ENCODE data around the gene SCAMP2.

SCAMP2 gene

GRCh38 chr15:74858369-74858740 lies 14.8 kb downstream of the SCAMP2 start (continued):
- TF ChIP-seq PATZ1 (CRISPR knock-in tag; IDR thresholded peaks at IDR 0.05; ENCODE audit: borderline replicate concordance) (no peak), CSDC2 (CRISPR knock-in tag; IDR thresholded peaks at IDR 0.05) (no peak), OSR1 (CRISPR knock-in tag; IDR thresholded peaks at IDR 0.05) (no peak), SNAI2 (CRISPR knock-in tag; IDR thresholded peaks at IDR 0.05) (no peak), ZFP3 (CRISPR knock-in tag; IDR thresholded peaks at IDR 0.05) (no peak), ZFP30 (CRISPR knock-in tag; IDR thresholded peaks at IDR 0.05) (no peak), ZC3H10 (CRISPR knock-in tag; IDR thresholded peaks at IDR 0.05) (no peak), ARNTL (CRISPR knock-in tag; IDR thresholded peaks at IDR 0.05; ENCODE audit: borderline replicate concordance, low read depth) (no peak), ZNF565 (CRISPR knock-in tag; conservative IDR thresholded peaks at IDR 0.05; ENCODE audit: low read depth) (no peak), ZNF70 (CRISPR knock-in tag; IDR thresholded peaks at IDR 0.05) (no peak)

- no peak for TF ChIP-seq ZC3H10 (CRISPR knock-in tag; IDR thresholded peaks at IDR 0.05)
- TF ChIP-seq ZFP3 (CRISPR knock-in tag; IDR thresholded peaks at IDR 0.05), result no peak
- no peak for TF ChIP-seq ZFP30 (CRISPR knock-in tag; IDR thresholded peaks at IDR 0.05)
- TF ChIP-seq POU6F1 (CRISPR knock-in tag; IDR thresholded peaks at IDR 0.05; ENCODE audit: borderline replicate concordance, low read depth), result no peak
- TF ChIP-seq BACH2 (CRISPR knock-in tag; IDR thresholded peaks at IDR 0.05; ENCODE audit: borderline replicate concordance), result no peak
- no peak for TF ChIP-seq ISL1 (CRISPR knock-in tag; IDR thresholded peaks at IDR 0.05)
- ATAC-seq, result no peak
Observed at GRCh38 chr15:74857671-74858368, 15.3 kb downstream of the SCAMP2 start.

GRCh38 chr15:74857082-74857655 lies 16.0 kb downstream of the SCAMP2 start:
- no peak for ATAC-seq
- TF ChIP-seq TOX (CRISPR knock-in tag; IDR thresholded peaks at IDR 0.05; ENCODE audit: borderline replicate concordance), result no peak
- TF ChIP-seq ESRRG (CRISPR knock-in tag; IDR thresholded peaks at IDR 0.05), result no peak
- no peak for TF ChIP-seq ISL1 (CRISPR knock-in tag; IDR thresholded peaks at IDR 0.05)
- no peak for TF ChIP-seq GLIS3 (CRISPR knock-in tag; IDR thresholded peaks at IDR 0.05)
- no peak for TF ChIP-seq ZFP30 (CRISPR knock-in tag; IDR thresholded peaks at IDR 0.05)
- TF ChIP-seq ZNF8 (CRISPR knock-in tag; IDR thresholded peaks at IDR 0.05), result no peak
- TF ChIP-seq PPARA (CRISPR knock-in tag; IDR thresholded peaks at IDR 0.05; ENCODE audit: borderline replicate concordance), result no peak
- no peak for TF ChIP-seq ZNF70 (CRISPR knock-in tag; IDR thresholded peaks at IDR 0.05)
- TF ChIP-seq ARNTL (CRISPR knock-in tag; IDR thresholded peaks at IDR 0.05; ENCODE audit: borderline replicate concordance, low read depth), result no peak
- no peak for TF ChIP-seq CSRNP3 (CRISPR knock-in tag; IDR thresholded peaks at IDR 0.05)
- TF ChIP-seq ZC3H10 (CRISPR knock-in tag; IDR thresholded peaks at IDR 0.05), result no peak
- no peak for TF ChIP-seq ZFP3 (CRISPR knock-in tag; IDR thresholded peaks at IDR 0.05)
- no peak for TF ChIP-seq OSR1 (CRISPR knock-in tag; IDR thresholded peaks at IDR 0.05)
- no peak for TF ChIP-seq RARB (CRISPR knock-in tag; IDR thresholded peaks at IDR 0.05)
- TF ChIP-seq PATZ1 (CRISPR knock-in tag; IDR thresholded peaks at IDR 0.05; ENCODE audit: borderline replicate concordance), result no peak

GRCh38 chr15:74856537-74856936 lies 16.6 kb downstream of the SCAMP2 start:
- no peak for ATAC-seq
- TF ChIP-seq TSHZ2 (CRISPR knock-in tag; IDR thresholded peaks at IDR 0.05), result no peak
- no peak for TF ChIP-seq ESRRG (CRISPR knock-in tag; IDR thresholded peaks at IDR 0.05)
- TF ChIP-seq TCF4 (CRISPR knock-in tag; IDR thresholded peaks at IDR 0.05; ENCODE audit: borderline replicate concordance), result no peak
- no peak for TF ChIP-seq ZNF8 (CRISPR knock-in tag; IDR thresholded peaks at IDR 0.05)
- no peak for TF ChIP-seq POU6F1 (CRISPR knock-in tag; IDR thresholded peaks at IDR 0.05; ENCODE audit: borderline replicate concordance, low read depth)
- TF ChIP-seq CSDC2 (CRISPR knock-in tag; IDR thresholded peaks at IDR 0.05), result no peak
- TF ChIP-seq ZFP30 (CRISPR knock-in tag; IDR thresholded peaks at IDR 0.05), result no peak
- no peak for TF ChIP-seq SNAI2 (CRISPR knock-in tag; IDR thresholded peaks at IDR 0.05)

Data from SK-N-SH treated with all-trans-retinoic acid at 6 μM for 48 hours (cell line).